Adrenal gland (tissue), 12 donors: ENCODE data around the gene NPEPL1. TPM values are rescaled to one million over a fixed set of nuclear protein-coding genes. Genes with fewer than 3 reads are reported as not detected.
A peak's percentile ranks its signal among the peaks of the same experiment; 100 is the strongest.

Experiments
- DNase-seq, 7 donors: peaks; one replicate each; pipeline ENCODE4 v3.0.0-alpha.2; 2019 to 2020
- H3K27ac ChIP-seq, 5 donors: fragments of 200-600 bp; sonication (generic) in 4 of 5; 1 replicate in 3 of 5; 2 replicates in 2 of 5; pipeline versions ENCODE4 v1.5.1 to v1.8.0; 2016 to 2020; ENCODE audit warnings: mild to moderate bottlenecking in 1 of 5
- H3K27me3 ChIP-seq: fragments of 200-600 bp; 2 replicates; pipeline ENCODE4 v1.8.0; 2021
- H3K36me3 ChIP-seq, 2 donors: fragments of 200-600 bp; replicated peaks in 1 of 2; 1 replicate in 1 of 2; 2 replicates in 1 of 2; pipeline versions ENCODE4 v1.5.1 to v1.8.0; 2018 to 2022
- H3K4me1 ChIP-seq, 2 donors: fragments of 200-600 bp; replicated peaks in 1 of 2; 1 replicate in 1 of 2; 2 replicates in 1 of 2; pipeline versions ENCODE4 v1.5.1 to v1.8.0; 2018 to 2021
- H3K4me3 ChIP-seq, 4 donors: fragments of 200-600 bp; sonication (generic) in 3 of 4; one replicate each; pipeline ENCODE4 v1.5.1; 2016 to 2018
- H3K9me3 ChIP-seq, 3 donors: fragments of 200-600 bp; sonication (generic) in 1 of 3; replicated peaks in 1 of 3; 1 replicate in 2 of 3; 2 replicates in 1 of 3; pipeline versions ENCODE4 v1.5.1 to v1.8.0; 2016 to 2021
- CTCF ChIP-seq, 6 experiments: fragments of 450-650 bp in 4 of 6; fragments of 200-600 bp in 2 of 6; sonication (generic) in 1 of 6; IDR thresholded peaks; 1 replicate in 5 of 6; 2 replicates in 1 of 6; pipeline versions ENCODE4 v1.5.1 to v1.8.0; 2016 to 2021; ENCODE audit warnings: antibody characterized with exemption in 6 of 6, mild to moderate bottlenecking in 2 of 6, moderate library complexity in 1 of 6
- POLR2A ChIP-seq, 2 donors: fragments of 450-650 bp; IDR thresholded peaks; one replicate each; pipeline ENCODE4 v1.6.1; 2017; ENCODE audit warnings: antibody characterized with exemption in 2 of 2, mild to moderate bottlenecking in 2 of 2, moderate library complexity in 1 of 2
- WGBS, 4 donors: extraction: QIAGEN DNeasy Blood & Tissue Kit in 2 of 4; methylation state at CpG; one replicate each; pipeline versions ENCODE4 v1.1.5 to v1.1.7; 2013 to 2017; 5-methylcytosine and 5-hydroxymethylcytosine counted together
- intact Hi-C, 2 donors: fragments of 100-400 bp; cut with DNase I; formaldehyde crosslinking; loops; one replicate each; pipeline versions ENCODE4 v1.14.1 to v1.15.0; 2022 to 2023
- polyA plus RNA-seq, 3 donors: library from polyadenylated mRNA; stranded (reverse); fragments of 200-250 nt in 2 of 3; fragments of 350-450 nt in 1 of 3; fragmentation: Illumina TruSeq in 1 of 3; extraction: RNeasy Lipid Tissue Mini Kit (QIAGEN cat#74804) in 1 of 3; gene quantifications; one replicate each; pipeline ENCODE4 v1.2.3, GENCODE V29; 2013 to 2014
- total RNA-seq, 9 donors: library from RNA; depleted of rRNA in 4 of 9; stranded (reverse); fragments of >200 nt in 4 of 9; fragments of 120-200 nt in 1 of 9; fragmentation: NEBNext Ultra II Directional in 1 of 9; extraction: Animal tissue kit (Norgen Biotek cat#: 25700) in 1 of 9; gene quantifications; one replicate each; pipeline versions ENCODE4 v1.1.0 to v1.2.4, GENCODE V29; 2013 to 2023
- donor health status: healthy with polysubstance abuse.
- donor health status: Bipolar disorder and iron deficiency.
- donor health status: DM: yes; HTN: yes; CAD: no.
- donor health status: DM: no; HTN: no; CAD: no.
- donor health status: DM: no; HTN: no; CAD: no.
- donor health status: DM: yes; HTN: yes; CAD: no.

The NPEPL1 gene
- total and polyA plus RNA-seq, 12 donors = 9.3 to 158 (median 35.2) TPM

DNA sequence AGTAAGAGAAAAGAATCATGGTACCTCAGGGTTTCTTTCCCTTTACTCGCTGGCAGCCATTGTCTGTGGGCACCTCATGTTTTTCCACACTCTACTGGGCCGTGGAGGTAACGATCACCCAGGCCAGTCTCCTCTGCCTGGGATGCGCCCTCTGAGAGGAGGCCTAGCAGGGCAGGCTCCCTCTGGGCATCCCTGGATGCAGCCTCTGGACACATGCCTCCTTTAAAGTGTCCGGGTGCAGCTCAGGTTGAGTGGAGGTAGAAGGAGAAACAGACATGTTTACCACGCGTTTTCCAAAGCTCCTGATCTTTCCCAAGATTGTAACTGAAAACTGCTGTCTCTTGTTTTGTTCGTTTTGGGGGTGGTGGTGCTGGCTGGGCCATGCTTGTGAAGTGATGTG lies 13.8 kb upstream of the NPEPL1 start:
- Histone ChIP-seq H3K27me3 (no peaks in the 10 kb centered on the region), H3K4me3 (no peak overlapping the region), H3K4me1 (no peaks in the 10 kb centered on the region), H3K9me3 (no peaks in the 10 kb centered on the region), H3K36me3 (peaks cover 0 to 51% of the 10 kb centered on the region in 2 donors), H3K27ac (no peak overlapping the region)
- WGBS, 4 donors = 88 to 95% (median 90%) methylated on average over 8 of the region's 8 CpGs
- no peak for DNase-seq
- intact Hi-C loops = no loop called here
- TF ChIP-seq CTCF (IDR thresholded peaks at IDR 0.05) (no peak), POLR2A (IDR thresholded peaks at IDR 0.05) (no peak)

DNA sequence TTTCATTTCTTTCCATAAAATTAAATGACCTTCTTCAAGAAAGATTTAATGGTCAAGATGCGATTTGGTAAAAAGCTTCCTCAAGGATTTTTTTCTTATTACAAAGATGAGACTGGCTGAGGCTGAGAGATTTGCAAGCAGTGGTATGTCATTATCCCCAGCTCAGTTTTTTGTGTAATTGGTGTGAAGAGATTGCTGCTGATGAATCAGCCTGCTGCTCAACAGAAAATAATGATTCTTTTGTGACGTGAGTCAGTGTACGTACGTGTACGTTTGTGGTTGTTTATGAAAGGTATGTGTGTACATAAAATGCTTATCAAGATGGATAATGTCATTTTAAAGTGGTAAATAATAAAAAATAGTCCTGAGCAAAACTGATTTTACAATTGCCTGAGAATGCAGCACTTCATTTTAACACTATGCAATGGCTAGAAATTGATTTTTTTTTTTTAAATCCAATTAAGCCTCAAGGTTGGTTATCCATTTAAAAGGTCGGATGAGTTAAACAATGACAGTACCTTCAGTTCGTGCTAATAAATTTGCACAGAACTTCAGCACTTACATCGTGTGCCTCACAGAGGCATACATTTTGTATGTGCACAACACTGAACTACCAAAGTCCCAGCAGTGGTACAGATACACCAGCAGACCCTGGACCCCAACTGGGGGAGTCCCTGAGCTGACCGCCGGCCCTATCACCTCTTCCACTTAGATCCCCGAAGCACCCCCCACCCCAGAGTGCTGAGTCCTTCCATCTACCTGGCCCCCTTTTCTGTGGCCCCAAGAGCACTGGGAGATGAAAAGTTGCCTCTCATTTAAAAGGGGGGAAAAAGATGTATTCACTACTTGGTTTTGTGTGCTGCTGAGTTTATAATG lies 9.7 kb upstream of the NPEPL1 start:
- H3K27ac ChIP-seq = no peak overlapping the region
- WGBS, 4 donors = 70 to 81% (median 79%) methylated on average over 11 of the region's 11 CpGs
- no peaks in the 10 kb centered on the region for H3K9me3 ChIP-seq
- peaks cover 0 to 17% of the 10 kb centered on the region in 2 donors for H3K36me3 ChIP-seq
- H3K4me1 ChIP-seq = no peaks in the 10 kb centered on the region
- peak in 1 of 7 donors; percentile 5 for DNase-seq
- intact Hi-C loops = no loop called here
- no peak overlapping the region for H3K4me3 ChIP-seq
- no peak for TF ChIP-seq CTCF (IDR thresholded peaks at IDR 0.05)
- no peak for TF ChIP-seq POLR2A (IDR thresholded peaks at IDR 0.05)
- no peaks in the 10 kb centered on the region for H3K27me3 ChIP-seq

GRCh38 chr20:58684291-58684690 lies 8.3 kb upstream of the NPEPL1 start:
- intact Hi-C loops = no loop called here
- Histone ChIP-seq H3K4me1 (no peaks in the 10 kb centered on the region), H3K4me3 (no peak overlapping the region), H3K27me3 (no peaks in the 10 kb centered on the region), H3K36me3 (peaks cover 0 to 17% of the 10 kb centered on the region in 2 donors), H3K9me3 (no peaks in the 10 kb centered on the region), H3K27ac (no peak overlapping the region)
- 77 to 89% (median 84%) methylated on average over 2 of the region's 2 CpGs for WGBS, 4 donors
- TF ChIP-seq CTCF (IDR thresholded peaks at IDR 0.05) (no peak), POLR2A (IDR thresholded peaks at IDR 0.05) (no peak)
- DNase-seq = peak in 1 of 7 donors; percentile 7

DNA sequence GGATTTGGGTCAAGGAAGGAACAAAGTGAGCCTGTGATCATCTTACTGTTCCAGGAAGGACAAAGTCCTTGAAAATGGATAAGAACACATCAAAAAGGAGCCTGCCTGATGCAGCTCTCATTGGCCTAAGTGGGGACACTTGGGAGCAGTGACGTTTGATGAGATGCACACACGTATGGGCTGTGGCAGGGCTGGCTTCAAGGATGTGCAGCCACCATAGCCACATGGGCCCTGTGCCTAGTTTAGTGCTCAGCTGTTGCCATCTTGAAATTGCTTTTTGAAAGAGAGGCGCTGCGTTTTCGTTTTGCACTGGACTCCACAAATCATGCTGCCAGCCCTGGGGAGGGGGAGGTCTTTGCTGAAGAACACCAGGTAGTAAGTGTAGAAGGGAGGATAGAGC lies 6.6 kb upstream of the NPEPL1 start:
- Histone ChIP-seq H3K4me3 (no peak overlapping the region), H3K4me1 (no peaks in the 10 kb centered on the region), H3K9me3 (no peaks in the 10 kb centered on the region), H3K27me3 (no peaks in the 10 kb centered on the region), H3K27ac (no peak overlapping the region), H3K36me3 (no peaks in the 10 kb centered on the region)
- WGBS, 4 donors = 82 to 91% (median 87%) methylated on average over 5 of the region's 5 CpGs
- DNase-seq = peak in 2 of 7 donors; percentile 3 to 15
- intact Hi-C loops = no loop called here
- TF ChIP-seq CTCF (IDR thresholded peaks at IDR 0.05) = no peak
- no peak for TF ChIP-seq POLR2A (IDR thresholded peaks at IDR 0.05)
